ENCODE data around the gene SMPD4. TPM values are rescaled to one million over a fixed set of nuclear protein-coding genes. Genes with fewer than 3 reads are reported as not detected.
"Not testable (repeated sequence)": the region's sequence is repeated elsewhere in the genome, so short reads cannot be mapped to it uniquely, and the experiment has no call there.

The SMPD4 gene
- total and polyA plus RNA-seq, 2 of the 8 experiments (the other 6 are each of a cell fraction or from before 2014, with no cell fraction given) = 102 to 106 TPM

GRCh38 chr2:130190237-130190636, 8.8 kb upstream of the SMPD4 start (continued):
- TF ChIP-seq TAF7 (optimal IDR thresholded peaks at IDR 0.05; ENCODE audit: borderline replicate concordance, low read depth, low read length) = no peak
- TF ChIP-seq ZNF274 (IDR thresholded peaks at IDR 0.05; ENCODE audit: borderline replicate concordance, extremely low read depth, low read length) = no peak
- no peak for TF ChIP-seq ATF3 (IDR thresholded peaks at IDR 0.05; ENCODE audit: insufficient read depth, low read depth, low read length)
- TF ChIP-seq USF2 (IDR thresholded peaks at IDR 0.05; ENCODE audit: low read length) = no peak
- no peak for TF ChIP-seq EGR1 (IDR thresholded peaks at IDR 0.05; ENCODE audit: borderline replicate concordance, low read depth, low read length)
- TF ChIP-seq SP4 (IDR thresholded peaks at IDR 0.05; ENCODE audit: low read length) = no peak
- no peak for TF ChIP-seq ASH2L (IDR thresholded peaks at IDR 0.05; ENCODE audit: low read length)
- TF ChIP-seq TCF12 (IDR thresholded peaks at IDR 0.05; ENCODE audit: low read depth, low read length) = no peak

- CTCF ChIA-PET (ENCODE audit: partially characterized antibody); FAIRE-seq; H3K14ac ChIP-seq (ENCODE audit: insufficient read length); H3K18ac ChIP-seq (ENCODE audit: extremely low read depth, low read length); H3K79me1 ChIP-seq (ENCODE audit: low read depth, low read length); H4K8ac ChIP-seq (ENCODE audit: extremely low read depth, insufficient read depth, low read length); H3K4ac ChIP-seq (replicated peaks; ENCODE audit: insufficient read length, low read depth, low read length); H2BK5ac ChIP-seq (ENCODE audit: low read depth, low read length); H3K23ac ChIP-seq (ENCODE audit: insufficient read length); H4K5ac ChIP-seq (ENCODE audit: insufficient read length, low read depth, low read length); H3K9ac ChIP-seq (replicated peaks in 1 of 4; ENCODE audit: extremely low read depth in 1 of 4, low read depth in 3 of 4, low read length in 3 of 4); H3K4me1 ChIP-seq (replicated peaks in 1 of 4; ENCODE audit: control insufficient read depth in 3 of 4, insufficient read depth in 4 of 4, low read length in 3 of 4); H3K27ac ChIP-seq (ENCODE audit: low read depth, low read length); H2BK12ac ChIP-seq (ENCODE audit: low read depth, low read length); H4K20me1 ChIP-seq (replicated peaks in 1 of 2; ENCODE audit: control insufficient read depth in 1 of 2, insufficient read depth in 2 of 2, low read length in 2 of 2); H2BK15ac ChIP-seq (ENCODE audit: low read length); H2AFZ ChIP-seq (ENCODE audit: low read length); H3K4me2 ChIP-seq (ENCODE audit: insufficient read depth in 1 of 2, low read depth in 2 of 2, low read length in 2 of 2); H3K56ac ChIP-seq (replicated peaks; ENCODE audit: insufficient read length, low read depth, low read length); H3K4me3 ChIP-seq (ENCODE audit: extremely low read depth in 1 of 4, insufficient read depth in 2 of 4, low read depth in 3 of 4, low read length in 4 of 4); H3K79me2 ChIP-seq (ENCODE audit: control insufficient read depth in 1 of 2, insufficient read depth in 2 of 2, low read length in 2 of 2); H2BK20ac ChIP-seq (ENCODE audit: low read length); H3K23me2 ChIP-seq (ENCODE audit: low read depth, low read length); DNase-seq (ENCODE audit: low read depth in 1 of 2, low spot score in 2 of 2); H2BK120ac ChIP-seq (replicated peaks; ENCODE audit: low read depth, low read length); H4K91ac ChIP-seq (replicated peaks; ENCODE audit: insufficient read length, low read length); H3K27me3 ChIP-seq (replicated peaks in 1 of 4; ENCODE audit: control insufficient read depth in 3 of 4, extremely low read depth in 1 of 4, insufficient read depth in 3 of 4, low read length in 3 of 4); H3K9me3 ChIP-seq (ENCODE audit: insufficient read depth in 2 of 2, low read depth in 1 of 2, low read length in 1 of 2); H2AK5ac ChIP-seq (ENCODE audit: low read depth, low read length); H3K36me3 ChIP-seq (ENCODE audit: control insufficient read depth in 2 of 4, insufficient read depth in 4 of 4, low read length in 3 of 4): not testable (repeated sequence)
- POLR2A ChIA-PET (ENCODE audit: partially characterized antibody) = interaction anchor here (1.8 kb wide), 1 partner anchor 1298 kb away, joined by 3 read pairs; no protein-coding TSS in a partner anchor
- WGBS, 2 experiments (ENCODE audit: extremely low coverage in 1 of 2, insufficient coverage in 1 of 2, insufficient read length in 1 of 2, insufficient replicate concordance in 2 of 2, low coverage in 1 of 2, low lambda C conversion rate in 2 of 2, missing lambda C conversion rate in 1 of 2) = 100% methylated on average over 2 of the region's 4 CpGs; no CpG with 5 or more reads in 1 of the 2 experiments
Measured at GRCh38 chr2:130188958-130189357, 7.6 kb upstream of the SMPD4 start.
